GM06990 (cell line): ENCODE results near the gene ARL6IP5.

ENCODE experiments used
- DNase-seq: peaks from one replicate; pipeline ENCODE4 v3.0.0-alpha.2; 2011; ENCODE audit not compliant: insufficient read length; ENCODE audit errors: extremely low read depth
- H3K27me3 ChIP-seq: replicated peaks from 2 replicates; pipeline ENCODE4 v1.6.0; 2011; ENCODE audit warnings: low read length; ENCODE audit not compliant: control insufficient read depth, insufficient read depth
- H3K36me3 ChIP-seq: 2 replicates; pipeline ENCODE4 v1.5.1; 2011; ENCODE audit warnings: low read length; ENCODE audit not compliant: control insufficient read depth, insufficient read depth
- H3K4me3 ChIP-seq: replicated peaks from 2 replicates; pipeline ENCODE4 v1.5.1; 2011; ENCODE audit warnings: low read depth, mild to moderate bottlenecking, control low read depth, low read length
- CTCF ChIP-seq: IDR thresholded peaks from 2 replicates; pipeline ENCODE4 v1.5.1; 2011; ENCODE audit warnings: low read length, control low read depth, mild to moderate bottlenecking, inconsistent platforms; ENCODE audit not compliant: insufficient read depth, poor library complexity, severe bottlenecking

Gene ARL6IP5

GRCh38 chr3:69095636-69096035 is 10.9 kb downstream of the ARL6IP5 start:
- Histone ChIP-seq H3K4me3 (no peak overlapping the region), H3K36me3 (no peaks in the 10 kb centered on the region; the same call in 1 of the 2 replicates), H3K27me3 (no peaks in the 10 kb centered on the region)
- no peak for TF ChIP-seq CTCF
- no peak for DNase-seq

GRCh38 chr3:69096299-69096698 is 11.6 kb downstream of the ARL6IP5 start:
- H3K27me3 ChIP-seq = no peaks in the 10 kb centered on the region
- no peak for DNase-seq
- H3K4me3 ChIP-seq = no peak overlapping the region
- H3K36me3 ChIP-seq = no peaks in the 10 kb centered on the region; the same call in 1 of the 2 replicates
- no peak for TF ChIP-seq CTCF

GRCh38 chr3:69097407-69098086 is 12.8 kb downstream of the ARL6IP5 start:
- Histone ChIP-seq H3K36me3 (peaks cover 6% of the 10 kb centered on the region), H3K4me3 (no peak overlapping the region), H3K27me3 (no peaks in the 10 kb centered on the region)
- TF ChIP-seq CTCF = no peak
- no peak for DNase-seq

- DNase-seq = no peak
- TF ChIP-seq CTCF = no peak
- Histone ChIP-seq H3K36me3 (peaks cover 11% of the 10 kb centered on the region), H3K4me3 (no peak overlapping the region), H3K27me3 (no peaks in the 10 kb centered on the region)
Observed at GRCh38 chr3:69099576-69099975, 14.8 kb downstream of the ARL6IP5 start.

- Histone ChIP-seq H3K4me3 (no peak overlapping the region), H3K36me3 (peaks cover 11% of the 10 kb centered on the region), H3K27me3 (no peaks in the 10 kb centered on the region)
- TF ChIP-seq CTCF = no peak
- DNase-seq = no peak
Observed at GRCh38 chr3:69102384-69102783, 17.6 kb downstream of the ARL6IP5 start.

GRCh38 chr3:69103123-69103522 is 18.4 kb downstream of the ARL6IP5 start:
- Histone ChIP-seq H3K36me3 (peaks cover 11% of the 10 kb centered on the region), H3K27me3 (no peaks in the 10 kb centered on the region), H3K4me3 (no peak overlapping the region)
- no peak for DNase-seq
- TF ChIP-seq CTCF = no peak
